GM12891 (cell line): ENCODE results near the gene RPP40.

Experiments used
- POLR2A ChIP-seq: IDR thresholded peaks from 2 replicates; pipeline ENCODE4 v1.6.1; 2011; ENCODE audit warnings: low read depth, low read length, control low read depth
- POLR2AphosphoS5 ChIP-seq: IDR thresholded peaks from 2 replicates; pipeline ENCODE4 v1.6.1; 2011; ENCODE audit warnings: low read depth, low read length, control low read depth
- POU2F2 ChIP-seq: IDR thresholded peaks from 2 replicates; pipeline ENCODE4 v1.6.1; 2011; ENCODE audit warnings: low read depth, mild to moderate bottlenecking, control low read depth, low read length, moderate library complexity
- TAF1 ChIP-seq: IDR thresholded peaks from 2 replicates; pipeline ENCODE4 v1.6.1; 2011; ENCODE audit warnings: low read depth, low read length, control low read depth

DNA sequence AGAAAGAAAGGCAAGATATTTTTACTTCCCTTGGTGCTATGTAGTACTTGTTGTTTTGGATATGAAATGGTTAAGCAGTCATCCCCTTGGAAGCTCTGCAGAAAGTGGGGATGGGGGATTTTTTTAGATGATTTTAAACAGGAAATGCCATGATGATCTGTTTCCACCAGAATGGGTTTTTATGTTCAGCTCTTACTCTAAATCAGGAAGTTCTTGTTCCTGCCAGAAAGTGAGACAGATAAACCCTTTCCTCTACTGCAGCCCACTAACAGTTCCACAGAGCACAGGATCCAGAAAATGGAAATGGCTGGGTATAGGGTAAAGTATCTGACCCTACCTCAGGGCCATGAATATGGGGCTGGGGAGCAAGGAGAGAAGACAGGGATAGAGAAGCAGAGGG is 49.2 kb upstream of the RPP40 start:
- no peak for TF ChIP-seq POLR2A
- TF ChIP-seq POLR2AphosphoS5: no peak
- TF ChIP-seq TAF1: no peak
- no peak for TF ChIP-seq POU2F2
